GM12892 (cell line): Measurements from ENCODE around the gene CARMIL1.

Experiments used
- POLR2A ChIP-seq: IDR thresholded peaks from 2 replicates; pipeline ENCODE4 v1.6.1; 2011; ENCODE audit warnings: low read depth, low read length, control low read depth
- TAF1 ChIP-seq: IDR thresholded peaks from 2 replicates; pipeline ENCODE4 v1.6.1; 2011; ENCODE audit warnings: low read depth, mild to moderate bottlenecking, control low read depth, low read length, borderline replicate concordance

DNA sequence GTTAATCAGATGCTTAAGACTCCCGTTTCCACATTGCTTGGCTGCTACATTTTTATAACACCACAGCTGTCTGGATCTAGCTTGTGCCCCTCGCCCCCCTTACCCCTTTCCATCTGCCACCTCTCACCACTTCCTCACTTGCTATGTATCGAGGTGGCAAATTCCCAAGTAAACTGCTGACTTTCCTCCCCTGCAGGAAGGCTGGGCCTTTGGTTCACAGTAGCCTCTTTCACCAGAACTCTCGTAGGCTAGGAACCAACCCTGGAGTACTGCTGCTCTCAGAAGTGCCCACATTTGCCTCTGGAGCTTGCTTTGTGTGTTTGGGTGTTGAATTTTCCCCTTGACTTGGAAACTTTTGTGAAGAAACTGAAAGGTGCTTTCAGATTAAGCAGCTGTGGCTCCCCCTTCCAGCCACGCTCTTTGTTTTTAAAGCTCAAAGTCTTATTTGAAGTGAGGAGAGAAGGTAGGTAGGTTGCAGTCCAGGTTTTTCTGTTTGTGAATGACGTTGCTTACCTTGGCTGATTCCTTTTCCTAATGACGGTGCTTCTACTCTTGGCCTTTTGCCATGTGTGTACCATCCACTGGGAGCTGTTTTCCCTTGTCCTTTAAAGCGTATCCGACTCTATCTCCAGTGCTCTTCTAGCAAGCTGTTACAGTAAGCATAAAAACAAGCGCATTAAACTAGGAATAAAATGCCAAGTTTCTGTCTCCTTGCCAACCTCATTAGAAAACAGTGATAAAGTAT is 90.4 kb downstream of the CARMIL1 start:
- TF ChIP-seq TAF1 = no peak
- no peak for TF ChIP-seq POLR2A
